WTC11 (cell line): Measurements from ENCODE around the gene PRDX2.
"Not testable (repeated sequence)": the region's sequence is repeated elsewhere in the genome, so short reads cannot be mapped to it uniquely, and the experiment has no call there.

Experiments used
- JUN ChIP-seq: sonication (generic); formaldehyde crosslinking; IDR thresholded peaks from 2 replicates; pipeline ENCODE4 v1.8.0; 2023; ENCODE audit warnings: mild to moderate bottlenecking, missing genetic modification reagents
- MXD4 ChIP-seq: fragments of 250-450 bp; sonication (Bioruptor Pico); IDR thresholded peaks from 2 replicates; pipeline ENCODE4 v1.8.0; 2021; ENCODE audit warnings: mild to moderate bottlenecking, moderate library complexity, borderline replicate concordance
- SMAD3 ChIP-seq: sonication (generic); formaldehyde crosslinking; IDR thresholded peaks from 2 replicates; pipeline ENCODE4 v1.8.0; 2022; ENCODE audit warnings: missing genetic modification reagents, mild to moderate bottlenecking, borderline replicate concordance
- TF ChIP-seq, protein P1 (sequence below): fragments of 200-600 bp; IDR thresholded peaks from 2 replicates; pipeline ENCODE4 v1.8.0; 2022; ENCODE audit warnings: antibody characterized with exemption

DNA sequence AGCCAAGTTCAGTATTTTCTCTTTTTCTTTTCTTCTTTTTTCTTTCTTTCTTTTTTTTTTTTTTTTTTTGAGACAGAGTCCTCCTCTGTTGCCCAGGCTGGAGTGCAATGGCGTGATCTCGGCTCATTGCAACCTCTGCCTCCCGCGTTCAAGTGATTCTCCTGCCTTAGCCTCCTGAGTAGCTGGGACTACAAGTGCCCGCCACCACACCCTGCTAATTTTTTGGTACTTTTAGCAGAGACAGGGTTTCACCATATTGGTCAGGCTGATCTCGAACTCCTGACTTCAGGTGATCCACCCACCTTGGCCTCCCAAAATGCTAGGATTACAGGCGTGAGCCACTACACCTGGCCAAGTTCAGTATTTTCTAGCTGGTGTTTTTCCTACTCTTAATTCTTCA lies 4.0 kb downstream of the PRDX2 start:
- TF ChIP-seq, protein P1, sequence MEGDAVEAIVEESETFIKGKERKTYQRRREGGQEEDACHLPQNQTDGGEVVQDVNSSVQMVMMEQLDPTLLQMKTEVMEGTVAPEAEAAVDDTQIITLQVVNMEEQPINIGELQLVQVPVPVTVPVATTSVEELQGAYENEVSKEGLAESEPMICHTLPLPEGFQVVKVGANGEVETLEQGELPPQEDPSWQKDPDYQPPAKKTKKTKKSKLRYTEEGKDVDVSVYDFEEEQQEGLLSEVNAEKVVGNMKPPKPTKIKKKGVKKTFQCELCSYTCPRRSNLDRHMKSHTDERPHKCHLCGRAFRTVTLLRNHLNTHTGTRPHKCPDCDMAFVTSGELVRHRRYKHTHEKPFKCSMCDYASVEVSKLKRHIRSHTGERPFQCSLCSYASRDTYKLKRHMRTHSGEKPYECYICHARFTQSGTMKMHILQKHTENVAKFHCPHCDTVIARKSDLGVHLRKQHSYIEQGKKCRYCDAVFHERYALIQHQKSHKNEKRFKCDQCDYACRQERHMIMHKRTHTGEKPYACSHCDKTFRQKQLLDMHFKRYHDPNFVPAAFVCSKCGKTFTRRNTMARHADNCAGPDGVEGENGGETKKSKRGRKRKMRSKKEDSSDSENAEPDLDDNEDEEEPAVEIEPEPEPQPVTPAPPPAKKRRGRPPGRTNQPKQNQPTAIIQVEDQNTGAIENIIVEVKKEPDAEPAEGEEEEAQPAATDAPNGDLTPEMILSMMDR = not testable (repeated sequence)
- not testable (repeated sequence) for TF ChIP-seq SMAD3; MXD4 (CRISPR knock-in tag); JUN (CRISPR knock-in tag)
